SU-DHL-6 (cell line): Measurements from ENCODE around the gene ALDH1A3.

Experiments used
- H2AFZ ChIP-seq: fragments of 200-600 bp; sonication (generic); 2 replicates; pipeline ENCODE4 v1.6.1; 2014; ENCODE audit warnings: low read depth, mild to moderate bottlenecking, moderate library complexity, mixed read lengths, antibody characterized with exemption, low read length; ENCODE audit not compliant: severe bottlenecking
- H3F3A ChIP-seq: fragments of 200-600 bp; shearing (Covaris generic); 2 replicates; pipeline ENCODE4 v1.6.0; 2016; ENCODE audit warnings: antibody characterized with exemption, mild to moderate bottlenecking; ENCODE audit not compliant: insufficient read depth
- H3K27ac ChIP-seq: fragments of 200-600 bp; sonication (generic); 2 replicates; pipeline ENCODE4 v1.5.1; 2016; ENCODE audit warnings: low read depth, mild to moderate bottlenecking, low read length, moderate library complexity, mixed read lengths
- H3K27me3 ChIP-seq: fragments of 200-600 bp; sonication (generic), shearing (Covaris generic); 2 replicates; pipeline ENCODE4 v1.6.0; 2014; ENCODE audit warnings: mild to moderate bottlenecking, low read length
- H3K36me3 ChIP-seq: fragments of 200-600 bp; sonication (generic); 2 replicates; pipeline ENCODE4 v1.6.1; 2014; ENCODE audit warnings: mild to moderate bottlenecking, low read length, mixed read lengths
- H3K4me2 ChIP-seq: fragments of 300-600, 200-600 bp; shearing (Covaris generic), sonication (generic); 2 replicates; pipeline ENCODE4 v1.6.0; 2014; ENCODE audit warnings: low read length, low read depth, mild to moderate bottlenecking; ENCODE audit not compliant: poor library complexity, severe bottlenecking
- H3K4me3 ChIP-seq: fragments of 200-600 bp; sonication (generic); 2 replicates; pipeline ENCODE4 v1.5.1; 2014; ENCODE audit warnings: antibody characterized with exemption, low read length, mild to moderate bottlenecking, mixed read lengths; ENCODE audit not compliant: insufficient read depth, poor library complexity, severe bottlenecking
- H3K79me2 ChIP-seq: fragments of 200-600 bp; sonication (generic); 2 replicates; pipeline ENCODE4 v1.6.1; 2014; ENCODE audit warnings: mild to moderate bottlenecking, low read length, moderate library complexity; ENCODE audit not compliant: insufficient read depth
- H3K9ac ChIP-seq: fragments of 200-600 bp; sonication (generic); 2 replicates; pipeline ENCODE4 v1.7.0; 2014; ENCODE audit warnings: mild to moderate bottlenecking, low read length
- H3K9me2 ChIP-seq: fragments of 200-600 bp; sonication (generic); replicated peaks from 2 replicates; pipeline ENCODE4 v1.6.1; 2014; ENCODE audit warnings: low read length; ENCODE audit not compliant: insufficient read depth
- H3K9me3 ChIP-seq: fragments of 200-600 bp; sonication (generic); 2 replicates; pipeline ENCODE4 v1.6.1; 2014; ENCODE audit warnings: low read length, mixed read lengths; ENCODE audit not compliant: insufficient read depth
- H4K20me1 ChIP-seq: fragments of 200-600 bp; sonication (generic); 2 replicates; pipeline ENCODE4 v1.6.1; 2014; ENCODE audit warnings: low read depth, mild to moderate bottlenecking, antibody characterized with exemption, low read length, moderate library complexity, mixed read lengths
- CTCF ChIP-seq: fragments of 200-600 bp; sonication (generic); IDR thresholded peaks from one replicate; pipeline ENCODE4 v1.5.1; 2017; ENCODE audit warnings: antibody characterized with exemption, mild to moderate bottlenecking, low read length, moderate library complexity; ENCODE audit not compliant: insufficient read depth, poor library complexity, severe bottlenecking
- EZH2phosphoT487 ChIP-seq: fragments of 200-600 bp; sonication (generic), shearing (Covaris generic); conservative IDR thresholded peaks from 2 replicates; pipeline ENCODE4 v1.6.1; 2018; ENCODE audit warnings: mild to moderate bottlenecking, antibody characterized with exemption, low read length, moderate library complexity, mixed read lengths

Gene ALDH1A3

GRCh38 chr15:100947760-100948429 lies 68.3 kb downstream of the ALDH1A3 start:
- Histone ChIP-seq H3K9me2 (no peaks in the 10 kb centered on the region), H3K4me2 (no peak overlapping the region), H2AFZ (no peak overlapping the region), H3K27ac (no peak overlapping the region), H3K79me2 (peaks cover 99% of the 10 kb centered on the region), H3K9ac (no peak overlapping the region), H3K36me3 (peaks cover 68% of the 10 kb centered on the region), H3K4me3 (no peak overlapping the region), H4K20me1 (peaks cover 18% of the 10 kb centered on the region; the same call in 1 of the 2 replicates), H3K27me3 (no peaks in the 10 kb centered on the region), H3K9me3 (no peaks in the 10 kb centered on the region), H3F3A (peaks cover 39% of the 10 kb centered on the region)
- TF ChIP-seq EZH2phosphoT487 (no peak), CTCF (no peak)

- H3K36me3 ChIP-seq, result peaks cover 68% of the 10 kb centered on the region
- no peak overlapping the region for H2AFZ ChIP-seq
- no peaks in the 10 kb centered on the region for H3K9me2 ChIP-seq
- H3K27ac ChIP-seq, result no peak overlapping the region
- TF ChIP-seq EZH2phosphoT487 (no peak), CTCF (no peak)
- no peak overlapping the region for H3K4me3 ChIP-seq
- no peak overlapping the region for H3K4me2 ChIP-seq
- H3K9me3 ChIP-seq, result no peaks in the 10 kb centered on the region
- peaks cover 23% of the 10 kb centered on the region; the same call in 1 of the 2 replicates for H4K20me1 ChIP-seq
- H3K79me2 ChIP-seq, result peaks cover 99% of the 10 kb centered on the region
- H3F3A ChIP-seq, result peaks cover 41% of the 10 kb centered on the region
- H3K27me3 ChIP-seq, result no peaks in the 10 kb centered on the region
- H3K9ac ChIP-seq, result no peak overlapping the region
These were observed 68.8 kb downstream of the ALDH1A3 start for GRCh38 chr15:100948430-100948762.

GRCh38 chr15:100949691-100950090 lies 70.1 kb downstream of the ALDH1A3 start:
- H3K9me2 ChIP-seq, result no peaks in the 10 kb centered on the region
- peaks cover 27% of the 10 kb centered on the region; the same call in 1 of the 2 replicates for H4K20me1 ChIP-seq
- no peak overlapping the region for H3K4me2 ChIP-seq
- H3K36me3 ChIP-seq, result peaks cover 66% of the 10 kb centered on the region
- peaks cover 46% of the 10 kb centered on the region for H3F3A ChIP-seq
- H2AFZ ChIP-seq, result no peak overlapping the region
- H3K4me3 ChIP-seq, result no peak overlapping the region
- peak overlapping the region; percentile 7; the same call in 1 of the 2 replicates for H3K27ac ChIP-seq
- H3K79me2 ChIP-seq, result peaks cover 99% of the 10 kb centered on the region
- H3K9ac ChIP-seq, result no peak overlapping the region
- H3K9me3 ChIP-seq, result no peaks in the 10 kb centered on the region
- TF ChIP-seq CTCF (no peak), EZH2phosphoT487 (no peak)
- H3K27me3 ChIP-seq, result no peaks in the 10 kb centered on the region
